Neural cell (in vitro differentiated cells): ENCODE measurements around the gene TINAGL1. TPM values are rescaled to one million over a fixed set of nuclear protein-coding genes. Genes with fewer than 3 reads are reported as not detected.

Experiments
- H2AFZ ChIP-seq: fragments of 200-600, 300-800 bp; sonication (generic), shearing (Covaris generic); 2 replicates; pipeline ENCODE4 v1.6.0; 2014; ENCODE audit warnings: low read depth, mild to moderate bottlenecking, antibody characterized with exemption, low read length, moderate library complexity
- H3F3A ChIP-seq: fragments of 200-600 bp; shearing (Covaris generic); 2 replicates; pipeline ENCODE4 v1.6.1; 2016; ENCODE audit warnings: mild to moderate bottlenecking, moderate library complexity, mixed read lengths, antibody characterized with exemption, low read length; ENCODE audit not compliant: insufficient read depth, poor library complexity, severe bottlenecking
- H3K27ac ChIP-seq: fragments of 200-600, 300-800 bp; sonication (generic), shearing (Covaris generic); 2 replicates; pipeline ENCODE4 v1.5.1; 2014; ENCODE audit warnings: mild to moderate bottlenecking, low read length, moderate library complexity
- H3K27me3 ChIP-seq: fragments of 300-800, 200-600 bp; sonication (generic), shearing (Covaris generic); 2 replicates; pipeline ENCODE4 v1.6.0; 2014; ENCODE audit warnings: mild to moderate bottlenecking, low read depth, low read length, moderate library complexity; ENCODE audit not compliant: insufficient read depth
- H3K36me3 ChIP-seq: fragments of 300-800, 200-600 bp; sonication (generic), shearing (Covaris generic); 2 replicates; pipeline ENCODE4 v1.5.1; 2014; ENCODE audit warnings: mild to moderate bottlenecking, antibody characterized with exemption, low read length, moderate library complexity; ENCODE audit not compliant: insufficient read depth
- H3K4me2 ChIP-seq: fragments of 300-800, 200-600 bp; sonication (generic), shearing (Covaris generic); 2 replicates; pipeline ENCODE4 v1.6.0; 2014; ENCODE audit warnings: mild to moderate bottlenecking, low read length
- H3K4me3 ChIP-seq: fragments of 300-800, 200-600 bp; sonication (generic), shearing (Covaris generic); 2 replicates; pipeline ENCODE4 v1.5.1; 2014; ENCODE audit warnings: mild to moderate bottlenecking, low read length, moderate library complexity
- H3K79me2 ChIP-seq: fragments of 200-600 bp; shearing (Covaris generic); replicated peaks from 2 replicates; pipeline ENCODE4 v1.6.0; 2014; ENCODE audit warnings: mild to moderate bottlenecking, low read length, moderate library complexity; ENCODE audit not compliant: insufficient read depth
- H3K9ac ChIP-seq: fragments of 300-800, 200-600 bp; sonication (generic), shearing (Covaris generic); 2 replicates; pipeline ENCODE4 v1.6.1; 2016; ENCODE audit warnings: mild to moderate bottlenecking, low read length, mixed read lengths
- H3K9me2 ChIP-seq: fragments of 200-600 bp; shearing (Covaris generic); 2 replicates; pipeline ENCODE4 v1.6.1; 2016; ENCODE audit warnings: mild to moderate bottlenecking, low read length, mixed read lengths; ENCODE audit not compliant: insufficient read depth
- H3K9me3 ChIP-seq: fragments of 200-600, 300-800 bp; sonication (generic), shearing (Covaris generic); 2 replicates; pipeline ENCODE4 v1.6.1; 2016; ENCODE audit warnings: mild to moderate bottlenecking, mixed run types, low read length, moderate library complexity, mixed read lengths
- H4K20me1 ChIP-seq: fragments of 200-600 bp; shearing (Covaris generic); 2 replicates; pipeline ENCODE4 v1.6.1; 2016; ENCODE audit warnings: mild to moderate bottlenecking, mixed run types; ENCODE audit not compliant: insufficient read depth
- EP300 ChIP-seq: fragments of 450-650 bp; conservative IDR thresholded peaks from 2 replicates; pipeline ENCODE4 v1.6.1; 2014; ENCODE audit warnings: antibody characterized with exemption, mild to moderate bottlenecking, moderate library complexity; ENCODE audit not compliant: poor library complexity, severe bottlenecking
- EZH2 ChIP-seq: fragments of 200-600, 300-800 bp; shearing (Covaris generic), sonication (generic); IDR thresholded peaks from 2 replicates; pipeline ENCODE4 v1.6.1; 2014; ENCODE audit warnings: antibody characterized with exemption, low read length, borderline replicate concordance, mild to moderate bottlenecking; ENCODE audit not compliant: insufficient read depth, poor library complexity, severe bottlenecking
- MXI1 ChIP-seq: fragments of 450-650 bp; conservative IDR thresholded peaks from 2 replicates; pipeline ENCODE4 v1.6.1; 2014; ENCODE audit warnings: antibody characterized with exemption, mild to moderate bottlenecking; ENCODE audit not compliant: poor library complexity, severe bottlenecking
- POLR2AphosphoS5 ChIP-seq: IDR thresholded peaks from 2 replicates; pipeline ENCODE4 v1.6.1; 2012
- RAD21 ChIP-seq: fragments of 450-650 bp; conservative IDR thresholded peaks from 2 replicates; pipeline ENCODE4 v1.6.1; 2014; ENCODE audit warnings: antibody characterized with exemption, mild to moderate bottlenecking, moderate library complexity
- SMC3 ChIP-seq: fragments of 450-650 bp; conservative IDR thresholded peaks from 2 replicates; pipeline ENCODE4 v1.6.1; 2014; ENCODE audit warnings: antibody characterized with exemption, mild to moderate bottlenecking, moderate library complexity; ENCODE audit not compliant: poor library complexity
- TAF1 ChIP-seq: IDR thresholded peaks from 2 replicates; pipeline ENCODE4 v1.6.1; 2012; ENCODE audit warnings: low read depth
- polyA plus RNA-seq: library from polyadenylated mRNA; depleted of rRNA; stranded (reverse); fragments of >200 nt; gene quantifications from 2 replicates; pipeline ENCODE4 v1.2.3, GENCODE V29; 2014
- TF ChIP-seq, protein P1 (sequence below): fragments of 450-650 bp; IDR thresholded peaks from 2 replicates; pipeline ENCODE4 v1.5.1; 2014; ENCODE audit warnings: antibody characterized with exemption, mild to moderate bottlenecking, moderate library complexity; ENCODE audit not compliant: poor library complexity, severe bottlenecking
- TF ChIP-seq, protein P2 (sequence below): IDR thresholded peaks from 2 replicates; pipeline ENCODE4 v1.6.1; 2012; ENCODE audit warnings: borderline replicate concordance

TINAGL1 gene
- polyA plus RNA-seq, 1 donor from 2014 or later = not detected

DNA sequence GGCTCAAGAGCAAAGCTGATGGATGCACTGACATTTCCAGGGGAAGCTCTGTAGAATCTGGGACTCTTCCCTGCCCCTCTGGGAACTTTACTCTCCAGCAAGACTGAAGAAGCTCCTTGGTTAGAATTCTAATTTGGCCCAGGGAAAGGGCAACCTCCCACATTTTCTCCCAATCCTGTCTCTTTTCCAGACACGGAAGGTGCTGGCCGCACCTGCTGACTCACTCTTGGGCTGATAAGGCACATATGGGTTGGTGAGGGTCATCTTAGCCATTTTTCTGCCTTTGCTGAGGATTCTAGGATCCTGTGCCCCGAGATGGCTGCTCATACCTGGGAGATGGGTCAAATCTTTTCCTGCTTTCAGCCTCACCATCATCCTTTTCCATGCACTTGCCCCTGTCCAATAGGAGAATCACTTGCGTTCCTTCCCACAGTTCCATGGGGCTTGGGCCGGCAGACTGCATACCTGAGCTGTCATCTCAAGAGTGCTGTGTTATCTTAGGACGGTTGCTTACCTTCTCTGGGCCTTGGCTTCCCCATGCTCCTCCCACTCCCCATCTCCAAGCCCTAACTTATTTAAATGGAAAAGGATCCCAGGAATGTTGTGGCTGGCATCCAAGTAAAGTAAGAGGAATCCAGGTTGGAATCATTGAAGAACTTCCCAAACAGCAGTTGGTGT lies 1.3 kb downstream of the TINAGL1 start:
- no peak for TF ChIP-seq POLR2AphosphoS5
- H3K27ac ChIP-seq = no peak overlapping the region

DNA sequence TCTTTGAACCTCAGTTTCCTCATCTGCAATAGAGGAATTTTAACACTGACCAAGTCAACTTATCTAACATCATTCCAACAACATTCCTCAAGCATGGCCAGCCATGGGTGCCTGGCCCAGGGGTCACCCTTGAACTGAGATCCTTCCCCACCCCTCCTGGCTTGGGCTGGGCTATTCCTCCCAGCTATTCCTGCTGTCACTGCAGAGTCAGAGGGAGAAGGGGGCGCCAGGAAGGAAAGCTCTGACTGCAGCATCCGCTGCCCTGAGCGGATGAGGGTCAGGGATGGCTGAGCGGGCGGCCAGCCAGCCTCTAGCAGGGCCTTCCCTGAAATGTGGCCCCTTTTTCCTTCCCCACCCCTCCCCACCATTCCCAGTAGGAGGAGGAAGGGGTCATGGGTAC lies 3.1 kb downstream of the TINAGL1 start:
- H3K4me3 ChIP-seq = no peak overlapping the region
- no peaks in the 10 kb centered on the region for H3K9me3 ChIP-seq
- H3K27ac ChIP-seq = no peak overlapping the region
- no peaks in the 10 kb centered on the region for H4K20me1 ChIP-seq
- no peaks in the 10 kb centered on the region for H3K9me2 ChIP-seq
- no peak overlapping the region for H3K4me2 ChIP-seq
- no peaks in the 10 kb centered on the region for H3K36me3 ChIP-seq
- H3F3A ChIP-seq = no peaks in the 10 kb centered on the region
- H2AFZ ChIP-seq = no peak overlapping the region
- no peaks in the 10 kb centered on the region for H3K79me2 ChIP-seq
- H3K27me3 ChIP-seq = peaks cover 4% of the 10 kb centered on the region
- H3K9ac ChIP-seq = no peak overlapping the region
- TF ChIP-seq SMC3 (no peak), RAD21 (no peak), EZH2 (no peak), POLR2AphosphoS5 (no peak), TAF1 (no peak), MXI1 (no peak), EP300 (no peak)
- TF ChIP-seq, protein P1, sequence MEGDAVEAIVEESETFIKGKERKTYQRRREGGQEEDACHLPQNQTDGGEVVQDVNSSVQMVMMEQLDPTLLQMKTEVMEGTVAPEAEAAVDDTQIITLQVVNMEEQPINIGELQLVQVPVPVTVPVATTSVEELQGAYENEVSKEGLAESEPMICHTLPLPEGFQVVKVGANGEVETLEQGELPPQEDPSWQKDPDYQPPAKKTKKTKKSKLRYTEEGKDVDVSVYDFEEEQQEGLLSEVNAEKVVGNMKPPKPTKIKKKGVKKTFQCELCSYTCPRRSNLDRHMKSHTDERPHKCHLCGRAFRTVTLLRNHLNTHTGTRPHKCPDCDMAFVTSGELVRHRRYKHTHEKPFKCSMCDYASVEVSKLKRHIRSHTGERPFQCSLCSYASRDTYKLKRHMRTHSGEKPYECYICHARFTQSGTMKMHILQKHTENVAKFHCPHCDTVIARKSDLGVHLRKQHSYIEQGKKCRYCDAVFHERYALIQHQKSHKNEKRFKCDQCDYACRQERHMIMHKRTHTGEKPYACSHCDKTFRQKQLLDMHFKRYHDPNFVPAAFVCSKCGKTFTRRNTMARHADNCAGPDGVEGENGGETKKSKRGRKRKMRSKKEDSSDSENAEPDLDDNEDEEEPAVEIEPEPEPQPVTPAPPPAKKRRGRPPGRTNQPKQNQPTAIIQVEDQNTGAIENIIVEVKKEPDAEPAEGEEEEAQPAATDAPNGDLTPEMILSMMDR = no peak
- TF ChIP-seq, protein P2, sequence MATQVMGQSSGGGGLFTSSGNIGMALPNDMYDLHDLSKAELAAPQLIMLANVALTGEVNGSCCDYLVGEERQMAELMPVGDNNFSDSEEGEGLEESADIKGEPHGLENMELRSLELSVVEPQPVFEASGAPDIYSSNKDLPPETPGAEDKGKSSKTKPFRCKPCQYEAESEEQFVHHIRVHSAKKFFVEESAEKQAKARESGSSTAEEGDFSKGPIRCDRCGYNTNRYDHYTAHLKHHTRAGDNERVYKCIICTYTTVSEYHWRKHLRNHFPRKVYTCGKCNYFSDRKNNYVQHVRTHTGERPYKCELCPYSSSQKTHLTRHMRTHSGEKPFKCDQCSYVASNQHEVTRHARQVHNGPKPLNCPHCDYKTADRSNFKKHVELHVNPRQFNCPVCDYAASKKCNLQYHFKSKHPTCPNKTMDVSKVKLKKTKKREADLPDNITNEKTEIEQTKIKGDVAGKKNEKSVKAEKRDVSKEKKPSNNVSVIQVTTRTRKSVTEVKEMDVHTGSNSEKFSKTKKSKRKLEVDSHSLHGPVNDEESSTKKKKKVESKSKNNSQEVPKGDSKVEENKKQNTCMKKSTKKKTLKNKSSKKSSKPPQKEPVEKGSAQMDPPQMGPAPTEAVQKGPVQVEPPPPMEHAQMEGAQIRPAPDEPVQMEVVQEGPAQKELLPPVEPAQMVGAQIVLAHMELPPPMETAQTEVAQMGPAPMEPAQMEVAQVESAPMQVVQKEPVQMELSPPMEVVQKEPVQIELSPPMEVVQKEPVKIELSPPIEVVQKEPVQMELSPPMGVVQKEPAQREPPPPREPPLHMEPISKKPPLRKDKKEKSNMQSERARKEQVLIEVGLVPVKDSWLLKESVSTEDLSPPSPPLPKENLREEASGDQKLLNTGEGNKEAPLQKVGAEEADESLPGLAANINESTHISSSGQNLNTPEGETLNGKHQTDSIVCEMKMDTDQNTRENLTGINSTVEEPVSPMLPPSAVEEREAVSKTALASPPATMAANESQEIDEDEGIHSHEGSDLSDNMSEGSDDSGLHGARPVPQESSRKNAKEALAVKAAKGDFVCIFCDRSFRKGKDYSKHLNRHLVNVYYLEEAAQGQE = no peak

More for the DNA sequence above, 1.3 kb downstream of the TINAGL1 start:
- no peak overlapping the region for H3K9ac ChIP-seq
- no peaks in the 10 kb centered on the region for H3K9me3 ChIP-seq
- no peaks in the 10 kb centered on the region for H3K9me2 ChIP-seq
- H3K27me3 ChIP-seq = peaks cover 4% of the 10 kb centered on the region
- no peak overlapping the region for H2AFZ ChIP-seq
- H3K36me3 ChIP-seq = no peaks in the 10 kb centered on the region
- no peak overlapping the region for H3K4me2 ChIP-seq
- H3F3A ChIP-seq = no peaks in the 10 kb centered on the region
- H3K4me3 ChIP-seq = no peak overlapping the region
- no peaks in the 10 kb centered on the region for H3K79me2 ChIP-seq
- no peaks in the 10 kb centered on the region for H4K20me1 ChIP-seq

DNA sequence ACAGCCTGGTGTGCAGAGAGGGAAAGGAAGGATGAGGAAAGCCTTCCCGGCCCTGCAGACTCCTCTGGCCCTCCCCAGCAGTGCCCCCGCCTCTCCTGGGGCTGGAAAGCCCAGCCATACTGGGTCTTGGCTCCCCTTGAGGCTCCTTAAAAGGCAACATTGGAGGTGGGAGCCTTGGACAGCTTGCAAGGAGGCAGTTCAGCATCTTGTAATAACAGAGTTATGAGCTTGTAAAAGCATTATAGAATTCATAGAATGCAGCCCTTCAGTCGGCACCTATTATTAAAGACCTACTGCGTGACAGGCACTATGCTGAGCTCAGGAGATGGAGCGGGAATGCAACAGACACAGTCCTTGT lies 4.2 kb downstream of the TINAGL1 start:
- no peak overlapping the region for H3K9ac ChIP-seq
- H3K4me2 ChIP-seq = no peak overlapping the region
- peaks cover 4% of the 10 kb centered on the region for H3K27me3 ChIP-seq
- no peak overlapping the region for H3K4me3 ChIP-seq
- H3K36me3 ChIP-seq = no peaks in the 10 kb centered on the region
- H4K20me1 ChIP-seq = no peaks in the 10 kb centered on the region
- no peaks in the 10 kb centered on the region for H3K9me2 ChIP-seq
- H3K27ac ChIP-seq = no peak overlapping the region
- no peaks in the 10 kb centered on the region for H3K79me2 ChIP-seq
- H2AFZ ChIP-seq = no peak overlapping the region
- no peaks in the 10 kb centered on the region for H3F3A ChIP-seq
- TF ChIP-seq, protein P1 = no peak
- TF ChIP-seq MXI1 = no peak
- no peak for TF ChIP-seq POLR2AphosphoS5
- no peak for TF ChIP-seq EZH2
- TF ChIP-seq TAF1 = no peak
- TF ChIP-seq RAD21 = no peak
- no peak for TF ChIP-seq EP300
- no peaks in the 10 kb centered on the region for H3K9me3 ChIP-seq
